MG63 (cell line): ENCODE measurements around the gene CTDSP1. TPM values are rescaled to one million over a fixed set of nuclear protein-coding genes. Genes with fewer than 3 reads are reported as not detected.

Experiments
- DNase-seq: peaks from one replicate; pipeline ENCODE4 v3.0.0-alpha.2; 2020
- H3K27me3 ChIP-seq: fragments of 250-450 bp; sonication (Bioruptor Pico); 2 replicates; pipeline ENCODE4 v1.5.1; 2020; ENCODE audit warnings: mild to moderate bottlenecking, moderate library complexity
- H3K36me3 ChIP-seq: fragments of 250-450 bp; sonication (Bioruptor Pico); 2 replicates; pipeline ENCODE4 v1.5.1; 2020; ENCODE audit warnings: mild to moderate bottlenecking, moderate library complexity
- H3K4me3 ChIP-seq: fragments of 250-450 bp; sonication (Bioruptor Pico); 2 replicates; pipeline ENCODE4 v1.5.1; 2020; ENCODE audit warnings: mild to moderate bottlenecking, moderate library complexity
- H3K9me3 ChIP-seq: fragments of 250-450 bp; sonication (Bioruptor Pico); 2 replicates; pipeline ENCODE4 v1.5.1; 2020; ENCODE audit warnings: mild to moderate bottlenecking, moderate library complexity
- total RNA-seq: library from RNA; depleted of rRNA; stranded (reverse); fragments of >200 nt; shearing (Covaris generic); gene quantifications from 2 replicates; pipeline ENCODE4 v1.2.3, GENCODE V29; 2014; ENCODE audit warnings: low replicate concordance

CTDSP1 gene
- total RNA-seq, 1 experiment from 2014 or later, result 82.9 TPM

DNA sequence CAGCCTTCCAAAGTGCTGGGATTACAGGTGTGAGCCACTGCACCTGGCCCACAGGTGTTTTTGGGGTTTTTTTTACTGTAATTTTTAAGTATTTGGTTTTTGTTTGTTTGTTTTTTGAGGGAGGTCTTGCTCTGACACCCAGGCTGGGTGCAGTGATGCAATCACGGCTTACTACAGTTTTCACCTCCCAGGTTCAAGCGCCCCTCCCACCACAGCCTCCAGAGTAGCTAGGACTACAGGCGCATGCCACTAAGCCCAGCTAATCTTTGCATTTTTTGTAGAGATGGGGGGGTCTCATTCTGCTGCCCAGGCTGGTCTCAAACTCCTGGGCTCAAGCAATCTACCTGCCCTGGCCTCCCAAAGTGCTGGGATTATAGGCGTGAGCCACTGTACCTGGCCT is 24.9 kb upstream of the CTDSP1 start:
- H3K4me3 ChIP-seq, result no peak overlapping the region
- DNase-seq, result no peak
- H3K9me3 ChIP-seq, result no peaks in the 10 kb centered on the region
- H3K36me3 ChIP-seq, result no peaks in the 10 kb centered on the region
- H3K27me3 ChIP-seq, result no peaks in the 10 kb centered on the region

DNA sequence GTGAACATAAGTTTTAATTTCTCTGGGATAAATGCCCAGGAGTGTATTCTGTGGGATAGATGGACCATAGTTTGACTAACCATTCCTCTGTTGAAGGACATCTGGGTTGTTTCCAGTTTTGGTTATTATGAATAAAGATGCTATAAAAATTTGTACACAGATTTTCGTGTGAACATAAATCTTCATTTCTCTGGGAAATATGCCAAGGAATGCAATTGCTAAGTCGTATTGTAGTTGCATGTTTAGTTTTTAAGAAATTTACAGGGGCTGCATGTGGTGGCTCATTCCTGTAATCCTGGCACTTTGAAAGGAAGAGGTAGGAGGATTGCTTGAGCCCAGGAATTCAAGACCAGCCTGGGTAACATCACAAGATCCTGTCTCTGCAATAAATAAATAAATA is 24.5 kb upstream of the CTDSP1 start:
- H3K36me3 ChIP-seq, result no peaks in the 10 kb centered on the region

GRCh38 chr2:218378053-218378452 is 21.6 kb upstream of the CTDSP1 start:
- no peaks in the 10 kb centered on the region for H3K36me3 ChIP-seq
- no peak overlapping the region for H3K4me3 ChIP-seq
- no peaks in the 10 kb centered on the region for H3K27me3 ChIP-seq
- H3K9me3 ChIP-seq, result no peaks in the 10 kb centered on the region
- DNase-seq, result no peak

More for the DNA sequence above, 24.5 kb upstream of the CTDSP1 start:
- DNase-seq, result peak; percentile 42
- Histone ChIP-seq H3K9me3 (no peaks in the 10 kb centered on the region), H3K27me3 (no peaks in the 10 kb centered on the region), H3K4me3 (no peak overlapping the region)

DNA sequence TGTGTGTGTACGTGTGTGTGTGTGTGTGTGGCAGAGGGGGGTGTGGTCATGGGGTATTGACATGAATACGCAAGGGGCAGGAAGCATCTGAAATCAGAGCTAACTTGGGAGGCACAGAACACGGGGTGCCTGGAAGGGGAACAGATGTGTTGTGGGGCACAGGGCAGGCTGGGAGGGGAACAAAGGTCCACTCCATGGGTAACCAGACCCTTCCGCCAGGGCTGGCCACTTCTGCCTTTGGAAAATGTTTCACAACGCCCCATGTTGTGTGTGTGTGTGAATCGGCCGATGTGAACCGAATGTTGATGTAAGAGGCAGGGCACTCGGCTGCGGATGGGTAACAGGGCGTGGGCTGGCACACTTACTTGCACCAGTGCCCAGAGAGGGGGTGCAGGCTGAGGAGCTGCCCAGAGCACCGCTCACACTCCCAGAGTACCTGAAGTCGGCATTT is 17.7 kb upstream of the CTDSP1 start, which contains the start of gene SLC11A1:
Gene SLC11A1 (plus strand): TSS at position 358 of the 451 bp plus-strand sequence. CDS start 96 bp downstream, outside the sequence.
- H3K36me3 ChIP-seq, result no peaks in the 10 kb centered on the region
- no peaks in the 10 kb centered on the region for H3K9me3 ChIP-seq
- H3K27me3 ChIP-seq, result no peaks in the 10 kb centered on the region
- H3K4me3 ChIP-seq, result no peak within 1 kb of the TSS
- DNase-seq, result no peak

- H3K27me3 ChIP-seq, result no peaks in the 10 kb centered on the region
- no peak for DNase-seq
- no peaks in the 10 kb centered on the region for H3K36me3 ChIP-seq
- H3K9me3 ChIP-seq, result no peaks in the 10 kb centered on the region
- H3K4me3 ChIP-seq, result no peak overlapping the region
Observed at GRCh38 chr2:218382785-218383184, 16.9 kb upstream of the CTDSP1 start.

GRCh38 chr2:218383892-218384519 is 15.7 kb upstream of the CTDSP1 start:
- Histone ChIP-seq H3K9me3 (no peaks in the 10 kb centered on the region), H3K36me3 (no peaks in the 10 kb centered on the region), H3K4me3 (no peak overlapping the region), H3K27me3 (no peaks in the 10 kb centered on the region)
- peak; percentile 30 for DNase-seq

- no peak for DNase-seq
- no peaks in the 10 kb centered on the region for H3K36me3 ChIP-seq
- no peaks in the 10 kb centered on the region for H3K27me3 ChIP-seq
- H3K9me3 ChIP-seq, result no peaks in the 10 kb centered on the region
- no peak overlapping the region for H3K4me3 ChIP-seq
Observed at GRCh38 chr2:218384975-218385374, 14.7 kb upstream of the CTDSP1 start.

DNA sequence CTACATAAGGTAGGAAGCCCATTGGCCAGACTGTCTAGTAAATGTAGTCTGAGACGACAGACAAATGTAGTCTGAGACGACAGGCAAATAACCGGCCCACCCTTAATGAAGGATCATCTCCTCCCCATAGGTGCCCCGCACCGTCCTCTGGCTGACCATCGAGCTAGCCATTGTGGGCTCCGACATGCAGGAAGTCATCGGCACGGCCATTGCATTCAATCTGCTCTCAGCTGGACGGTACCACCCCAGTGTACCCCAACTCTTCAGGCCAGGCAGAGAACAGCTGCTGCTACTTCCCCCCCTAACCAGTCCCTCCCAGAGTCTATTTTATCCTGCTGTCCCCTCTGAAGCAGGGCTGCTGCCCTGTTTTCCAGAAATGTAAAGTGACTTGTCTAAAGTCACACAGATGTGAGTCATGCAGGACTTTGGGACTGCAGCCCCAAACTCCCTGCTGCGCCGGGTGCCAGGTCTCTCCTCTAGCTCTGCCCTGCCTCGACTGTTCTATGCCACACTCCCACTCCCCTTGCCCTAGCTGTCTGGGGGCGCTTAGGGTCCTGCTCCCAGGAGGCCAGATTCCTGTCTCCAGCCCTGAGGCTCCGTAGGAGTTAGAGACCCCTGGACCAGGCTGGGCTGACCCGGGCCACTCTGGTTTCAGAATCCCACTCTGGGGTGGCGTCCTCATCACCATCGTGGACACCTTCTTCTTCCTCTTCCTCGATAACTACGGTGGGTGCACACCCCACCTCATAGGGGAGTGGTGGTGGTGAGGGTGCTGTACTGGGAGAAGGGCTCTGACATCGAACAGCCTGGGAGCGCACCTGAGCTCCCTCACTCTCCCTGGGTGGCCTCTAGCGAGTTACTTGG is 12.9 kb upstream of the CTDSP1 start:
- DNase-seq, result no peak
- H3K27me3 ChIP-seq, result no peaks in the 10 kb centered on the region
- no peaks in the 10 kb centered on the region for H3K9me3 ChIP-seq
- no peak overlapping the region for H3K4me3 ChIP-seq
- no peaks in the 10 kb centered on the region for H3K36me3 ChIP-seq

- Histone ChIP-seq H3K36me3 (no peaks in the 10 kb centered on the region), H3K4me3 (no peak overlapping the region), H3K9me3 (no peaks in the 10 kb centered on the region), H3K27me3 (no peaks in the 10 kb centered on the region)
- DNase-seq, result no peak
Observed at GRCh38 chr2:218387369-218388194, 12.1 kb upstream of the CTDSP1 start.

- H3K36me3 ChIP-seq, result no peaks in the 10 kb centered on the region
- no peak for DNase-seq
- H3K27me3 ChIP-seq, result no peaks in the 10 kb centered on the region
- no peaks in the 10 kb centered on the region for H3K9me3 ChIP-seq
- no peak overlapping the region for H3K4me3 ChIP-seq
Observed at GRCh38 chr2:218389333-218390150, 10.1 kb upstream of the CTDSP1 start.

- Histone ChIP-seq H3K9me3 (no peaks in the 10 kb centered on the region), H3K36me3 (no peaks in the 10 kb centered on the region; the same call in 1 of the 2 replicates), H3K27me3 (no peaks in the 10 kb centered on the region), H3K4me3 (no peak overlapping the region)
- no peak for DNase-seq
Observed at GRCh38 chr2:218391202-218391601, 8.5 kb upstream of the CTDSP1 start.

DNA sequence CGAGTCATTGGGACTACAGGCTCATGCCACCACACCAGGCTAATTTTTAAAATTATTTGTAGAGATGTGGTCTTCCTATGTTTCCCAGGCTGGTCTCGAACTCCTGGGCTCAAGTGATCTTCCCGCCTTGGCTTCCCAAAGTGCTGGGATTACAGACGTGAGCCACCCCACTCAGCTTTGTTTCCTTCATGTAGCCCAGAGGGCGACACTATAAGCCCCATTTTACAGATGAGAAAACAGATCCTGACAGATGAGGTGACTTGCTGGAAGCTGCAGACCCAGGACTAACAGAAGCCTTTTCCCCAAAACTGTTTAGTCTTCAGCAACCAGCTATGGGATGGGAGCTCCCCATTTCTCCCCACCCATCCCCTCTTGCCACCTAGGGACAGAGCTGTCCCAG is 7.2 kb upstream of the CTDSP1 start:
- H3K9me3 ChIP-seq, result no peaks in the 10 kb centered on the region
- H3K27me3 ChIP-seq, result no peaks in the 10 kb centered on the region
- no peak overlapping the region for H3K4me3 ChIP-seq
- no peak for DNase-seq
- no peaks in the 10 kb centered on the region; the same call in 1 of the 2 replicates for H3K36me3 ChIP-seq

GRCh38 chr2:218392891-218393462 is 6.7 kb upstream of the CTDSP1 start:
- Histone ChIP-seq H3K9me3 (no peaks in the 10 kb centered on the region), H3K27me3 (no peaks in the 10 kb centered on the region), H3K4me3 (no peak overlapping the region), H3K36me3 (no peaks in the 10 kb centered on the region; the same call in 1 of the 2 replicates)
- no peak for DNase-seq

- Histone ChIP-seq H3K9me3 (no peaks in the 10 kb centered on the region), H3K4me3 (no peak overlapping the region), H3K36me3 (no peaks in the 10 kb centered on the region; the same call in 1 of the 2 replicates), H3K27me3 (no peaks in the 10 kb centered on the region)
- no peak for DNase-seq
Observed at GRCh38 chr2:218393750-218394290, 5.8 kb upstream of the CTDSP1 start.

- Histone ChIP-seq H3K4me3 (no peak overlapping the region), H3K9me3 (no peaks in the 10 kb centered on the region), H3K36me3 (no peaks in the 10 kb centered on the region; the same call in 1 of the 2 replicates), H3K27me3 (no peaks in the 10 kb centered on the region)
- no peak for DNase-seq
Observed at GRCh38 chr2:218394298-218395089, 5.2 kb upstream of the CTDSP1 start.
